ENCODE data around the gene DOCK9. TPM values are rescaled to one million over a fixed set of nuclear protein-coding genes. Genes with fewer than 3 reads are reported as not detected.

The DOCK9 gene
- total RNA-seq, 1 donor from 2014 or later: 97.3 TPM

- no peak for ATAC-seq
Measured at GRCh38 chr13:98941536-98941935, 36.3 kb downstream of the DOCK9 start.

- ATAC-seq: no peak
Measured at GRCh38 chr13:98941126-98941525, 36.7 kb downstream of the DOCK9 start.

GRCh38 chr13:98940325-98941001 lies 37.4 kb downstream of the DOCK9 start:
- no peak for ATAC-seq

DNA sequence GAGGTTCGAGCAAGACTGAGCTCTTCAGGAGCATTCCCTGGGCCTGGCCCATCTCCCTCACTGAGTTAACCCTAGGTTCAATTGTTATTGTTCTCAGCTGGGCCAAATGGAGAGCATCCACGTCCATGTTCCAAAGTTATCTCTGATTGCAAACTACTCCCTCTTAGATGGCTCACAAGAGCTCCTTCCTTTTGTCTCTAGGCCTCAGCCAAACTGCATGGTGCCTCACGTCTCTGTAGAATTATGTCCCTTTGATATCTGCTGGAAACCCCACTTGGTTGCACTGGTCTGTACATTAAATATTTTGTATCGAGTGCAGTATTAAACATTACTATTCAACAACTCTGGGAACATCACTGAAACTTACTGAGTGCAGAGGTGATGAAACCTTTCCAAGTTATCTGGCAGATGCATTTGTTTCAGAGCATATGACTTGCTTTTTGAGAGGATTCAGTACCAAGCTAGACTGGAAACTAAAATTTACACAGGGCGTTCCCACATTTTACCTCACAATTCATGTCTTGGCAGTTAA lies 38.1 kb downstream of the DOCK9 start:
- no peak for ATAC-seq

- ATAC-seq: no peak
Measured at GRCh38 chr13:98938801-98939200, 39.1 kb downstream of the DOCK9 start.

GRCh38 chr13:98937911-98938381 lies 39.9 kb downstream of the DOCK9 start:
- ATAC-seq: no peak

DNA sequence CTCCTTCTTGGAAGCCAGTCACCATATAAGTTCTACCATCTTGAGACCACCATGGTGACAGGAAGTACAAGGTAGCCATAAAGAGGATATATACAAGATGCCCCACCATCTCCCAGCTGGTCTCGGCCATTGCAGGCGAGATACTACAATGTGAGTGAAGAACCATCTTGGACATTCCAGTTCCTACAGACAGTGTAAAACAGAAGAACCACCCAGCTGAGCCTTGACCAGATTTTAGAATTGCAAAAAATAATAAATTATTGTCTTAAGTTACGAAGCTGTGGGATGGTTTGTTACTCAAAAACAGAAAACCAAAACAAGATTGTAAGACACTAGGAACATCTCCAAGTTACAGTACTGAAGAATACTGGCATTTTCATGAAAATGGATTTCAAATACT lies 43.6 kb downstream of the DOCK9 start:
- no peak for ATAC-seq

GRCh38 chr13:98930151-98930591 lies 47.7 kb downstream of the DOCK9 start:
- no peak for ATAC-seq

DNA sequence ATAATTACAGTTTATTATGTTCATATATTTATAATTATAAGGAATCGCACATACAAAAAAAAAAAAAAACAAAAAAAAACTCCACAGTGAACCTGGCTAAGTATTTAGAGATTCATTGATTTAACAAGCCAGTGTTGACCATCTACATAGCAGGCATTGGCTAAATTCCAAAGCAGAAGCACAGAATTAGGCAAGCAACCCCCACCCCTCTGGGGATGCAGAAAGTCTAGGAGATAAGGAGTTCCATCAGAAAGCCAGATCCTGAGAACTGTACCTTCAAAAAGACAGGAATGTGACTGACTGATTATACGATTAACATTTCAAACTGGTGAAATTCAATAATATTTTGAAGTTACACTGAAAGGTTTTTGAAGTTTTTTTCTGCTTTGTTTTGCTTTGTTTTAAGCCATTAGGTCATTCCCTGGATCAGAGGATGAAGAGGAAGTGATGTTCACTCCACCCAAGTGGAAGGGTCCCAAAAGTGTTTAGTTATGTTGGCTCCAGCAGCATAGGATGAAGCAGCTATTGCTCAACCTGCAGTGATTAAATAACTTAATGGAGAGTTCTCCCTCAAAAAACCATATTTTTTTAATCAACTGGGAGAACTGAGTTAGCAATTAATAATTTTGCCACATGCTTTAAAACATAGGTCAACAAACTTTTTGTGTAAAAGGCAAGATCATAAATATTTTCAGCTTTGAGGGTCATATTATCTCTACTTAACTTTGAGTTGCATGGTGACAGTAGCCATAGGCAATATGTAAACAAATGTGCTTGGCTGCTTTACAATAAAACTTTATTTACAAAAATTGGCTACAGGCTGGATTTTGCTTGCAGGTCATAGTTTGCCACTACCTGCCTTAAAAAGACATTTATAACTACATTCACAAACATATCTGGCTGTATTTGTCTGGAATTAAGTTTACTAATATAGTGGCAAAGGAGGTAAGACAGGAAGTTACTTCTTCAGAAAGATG lies 49.6 kb downstream of the DOCK9 start:
- no peak for ATAC-seq

- ATAC-seq: no peak
Measured at GRCh38 chr13:98925949-98926348, 51.9 kb downstream of the DOCK9 start.

- no peak for ATAC-seq
Measured at GRCh38 chr13:98923641-98924397, 54.0 kb downstream of the DOCK9 start.

GRCh38 chr13:98922306-98922705 lies 55.6 kb downstream of the DOCK9 start:
- no peak for ATAC-seq

DNA sequence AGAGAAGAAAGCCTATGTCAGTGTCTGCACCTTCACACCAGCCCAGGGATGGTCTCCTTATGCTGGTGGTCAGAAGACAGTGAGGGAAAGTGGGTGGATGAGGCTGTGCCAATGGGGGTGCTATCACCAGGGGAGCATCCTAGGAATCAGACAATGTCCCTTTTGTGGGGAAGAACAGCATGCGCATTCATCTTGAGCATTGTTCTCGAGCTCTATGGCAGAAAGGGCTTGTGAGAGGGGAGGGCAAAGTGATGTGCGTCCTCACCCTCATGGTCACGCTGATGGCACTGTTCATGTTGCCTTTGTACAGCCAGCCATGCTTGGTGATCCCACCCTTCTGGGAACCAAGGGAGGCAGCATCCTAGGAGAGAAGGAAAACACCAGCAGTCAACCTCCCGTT lies 56.1 kb downstream of the DOCK9 start:
- ATAC-seq: no peak

- ATAC-seq: no peak
Measured at GRCh38 chr13:98921015-98921580, 56.8 kb downstream of the DOCK9 start.

DNA sequence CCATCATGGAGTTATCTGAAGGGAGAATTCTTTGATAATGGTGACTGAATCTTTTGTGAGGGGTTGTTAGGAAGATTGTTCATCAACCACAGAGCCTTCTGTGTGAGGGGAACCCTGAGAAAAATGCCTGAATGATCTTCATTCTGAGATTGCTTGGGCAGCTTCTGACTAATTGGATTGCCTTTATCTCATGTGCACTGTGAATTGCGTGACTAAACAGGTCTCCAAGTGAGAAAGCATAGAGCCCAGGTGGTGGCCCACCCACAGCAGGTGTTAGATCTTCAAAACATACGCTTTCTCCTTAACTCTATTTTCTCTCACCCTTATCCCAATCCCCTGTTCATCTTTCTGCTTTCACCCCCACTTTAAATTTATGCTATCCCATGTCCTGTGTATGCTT lies 58.3 kb downstream of the DOCK9 start:
- ATAC-seq: no peak

- no peak for ATAC-seq
Measured at GRCh38 chr13:98918771-98919170, 59.1 kb downstream of the DOCK9 start.

- no peak for ATAC-seq
Measured at GRCh38 chr13:98917116-98917515, 60.7 kb downstream of the DOCK9 start.

GRCh38 chr13:98916403-98916802 lies 61.5 kb downstream of the DOCK9 start:
- no peak for ATAC-seq

GRCh38 chr13:98915981-98916380 lies 61.9 kb downstream of the DOCK9 start:
- ATAC-seq: no peak

DNA sequence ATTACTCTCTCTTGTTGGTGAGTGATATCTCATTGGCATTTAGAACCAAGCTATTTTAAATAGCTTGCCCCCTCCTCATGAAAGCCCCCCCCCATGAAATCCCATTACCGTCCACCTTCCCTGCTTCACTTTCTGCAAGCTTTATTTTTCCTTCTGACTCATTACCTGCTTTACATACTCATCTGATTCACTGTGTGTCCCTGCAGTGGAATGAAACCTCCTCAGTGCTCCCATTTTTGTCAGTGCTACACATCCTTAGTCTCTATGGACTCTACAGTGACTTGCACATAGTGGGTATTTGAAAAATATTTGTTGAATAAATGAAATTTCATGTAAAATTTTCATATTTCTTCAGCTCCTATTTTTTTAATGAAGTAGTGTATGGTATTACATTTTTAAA lies 62.3 kb downstream of the DOCK9 start:
- ATAC-seq: no peak

- no peak for ATAC-seq
Measured at GRCh38 chr13:98913741-98914140, 64.1 kb downstream of the DOCK9 start.

DNA sequence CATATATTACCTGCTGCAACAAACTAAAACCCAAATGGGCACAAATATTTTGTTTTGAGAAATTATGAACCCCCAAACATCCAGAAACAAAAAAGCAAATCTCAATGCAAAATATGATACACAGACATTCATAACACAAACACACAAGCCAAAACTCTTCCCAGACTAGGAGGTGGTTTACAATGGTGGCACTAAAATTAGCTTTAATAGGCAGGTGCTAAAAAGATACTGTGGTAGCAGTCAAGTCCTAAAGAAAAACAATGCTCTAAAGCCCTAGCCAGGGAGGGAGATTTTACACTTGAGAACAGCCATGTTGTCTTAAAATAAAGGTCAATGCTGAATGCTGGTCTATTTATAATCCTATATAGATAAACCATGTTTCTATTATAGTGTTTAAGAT lies 65.0 kb downstream of the DOCK9 start:
- ATAC-seq: no peak
